ENCODE data around the gene SNX33. TPM values are rescaled to one million over a fixed set of nuclear protein-coding genes. Genes with fewer than 3 reads are reported as not detected.

SNX33 gene
- total RNA-seq, 1 donor, result 19.9 TPM

GRCh38 chr15:75637245-75638009, 10.3 kb upstream of the SNX33 start:
- no peak for TF ChIP-seq CTCF (IDR thresholded peaks at IDR 0.05; ENCODE audit: insufficient read depth, low read depth, low read length)
- H3K4me3 ChIP-seq (ENCODE audit: low read depth, low read length), result peak overlapping the region; percentile 73
- DNase-seq (ENCODE audit: low read depth), result no peak

GRCh38 chr15:75639191-75639708, 8.5 kb upstream of the SNX33 start:
- TF ChIP-seq CTCF (IDR thresholded peaks at IDR 0.05; ENCODE audit: insufficient read depth, low read depth, low read length), result no peak
- DNase-seq (ENCODE audit: low read depth), result peak; percentile 26
- H3K4me3 ChIP-seq (ENCODE audit: low read depth, low read length), result peak overlapping the region; percentile 73

- H3K4me3 ChIP-seq (ENCODE audit: low read depth, low read length), result peak within 1 kb of the TSS; percentile 73
- TF ChIP-seq CTCF (IDR thresholded peaks at IDR 0.05; ENCODE audit: insufficient read depth, low read depth, low read length), result no peak
- peak; percentile 97 for DNase-seq (ENCODE audit: low read depth)
These were observed 7.8 kb upstream of the SNX33 start, which contains the start of gene IMP3 for GRCh38 chr15:75639709-75640482. Gene IMP3, minus strand, starts transcription at chr15:75640224. Its CDS starts 56 bp downstream, at chr15:75640168.

GRCh38 chr15:75640483-75641178, 7.1 kb upstream of the SNX33 start:
- H3K4me3 ChIP-seq (ENCODE audit: low read depth, low read length), result peak overlapping the region; percentile 73
- DNase-seq (ENCODE audit: low read depth), result peak; percentile 53
- TF ChIP-seq CTCF (IDR thresholded peaks at IDR 0.05; ENCODE audit: insufficient read depth, low read depth, low read length), result peak; percentile 30

- no peak for TF ChIP-seq CTCF (IDR thresholded peaks at IDR 0.05; ENCODE audit: insufficient read depth, low read depth, low read length)
These were observed 6.6 kb upstream of the SNX33 start for GRCh38 chr15:75641179-75641503.

GRCh38 chr15:75641603-75642002, 6.1 kb upstream of the SNX33 start:
- TF ChIP-seq CTCF (IDR thresholded peaks at IDR 0.05; ENCODE audit: insufficient read depth, low read depth, low read length), result no peak
- no peak overlapping the region for H3K4me3 ChIP-seq (ENCODE audit: low read depth, low read length)
- DNase-seq (ENCODE audit: low read depth), result no peak

More at GRCh38 chr15:75641179-75641503, 6.6 kb upstream of the SNX33 start:
- no peak for DNase-seq (ENCODE audit: low read depth)
- H3K4me3 ChIP-seq (ENCODE audit: low read depth, low read length), result no peak overlapping the region
